SK-N-MC (cell line): Measurements from ENCODE around the gene DAAM1.

Source experiments
- EZH2 ChIP-seq: fragments of 200-600 bp; sonication (generic); IDR thresholded peaks from one replicate; pipeline ENCODE4 v1.6.1; 2017; ENCODE audit warnings: antibody characterized with exemption
- FOXP2 ChIP-seq: optimal IDR thresholded peaks from 2 replicates; pipeline ENCODE3; 2011; ENCODE audit warnings: mild to moderate bottlenecking, moderate library complexity; ENCODE audit not compliant: insufficient read depth; ENCODE audit errors: extremely low read length, control extremely low read depth
- POLR2AphosphoS5 ChIP-seq: IDR thresholded peaks from 2 replicates; pipeline ENCODE4 v1.6.1; 2012; ENCODE audit warnings: mild to moderate bottlenecking, low read depth, low read length, borderline replicate concordance

DNA sequence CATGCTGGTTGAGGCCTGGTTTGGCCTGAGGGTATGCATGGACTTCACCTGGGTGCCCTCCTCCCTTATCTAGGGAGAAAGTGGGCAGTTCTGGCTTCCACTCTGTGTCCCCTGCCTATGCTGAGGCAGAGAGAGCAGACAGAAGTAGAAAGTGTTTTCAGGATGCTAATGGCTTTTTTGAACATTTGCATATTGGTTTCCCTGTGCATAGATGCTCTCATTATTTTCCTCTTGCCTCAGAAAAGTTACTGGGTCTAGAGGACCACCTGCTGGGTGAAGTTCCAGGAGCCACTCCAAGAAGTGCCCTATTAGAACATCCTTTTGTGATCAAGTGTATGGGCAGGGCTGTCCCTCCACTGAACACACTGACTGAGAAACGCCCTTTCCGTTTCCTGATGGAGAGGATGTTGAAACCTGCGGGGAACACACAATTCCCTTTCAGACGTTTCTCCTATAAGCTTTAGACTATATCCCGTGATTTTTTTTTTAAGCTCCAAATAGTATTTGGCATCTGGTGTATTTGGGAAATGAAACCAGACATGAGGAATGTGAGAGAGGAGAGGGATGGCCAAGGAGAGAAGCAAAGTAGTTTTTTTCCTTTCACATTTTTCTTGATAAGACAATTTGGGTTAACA lies 66.6 kb downstream of the DAAM1 start:
- TF ChIP-seq EZH2 (no peak), POLR2AphosphoS5 (no peak), FOXP2 (no peak)
